ENCODE data around the gene ARPC1A.
"Not testable (repeated sequence)": the region's sequence is repeated elsewhere in the genome, so short reads cannot be mapped to it uniquely, and the experiment has no call there.

ARPC1A gene

GRCh38 chr7:99371376-99371920 is 45.8 kb downstream of the ARPC1A start:
- no peak for DNase-seq

GRCh38 chr7:99372275-99373090 is 46.8 kb downstream of the ARPC1A start:
- no peak for DNase-seq

GRCh38 chr7:99373091-99374066 is 47.7 kb downstream of the ARPC1A start:
- no peak for DNase-seq

GRCh38 chr7:99374111-99375064 is 48.7 kb downstream of the ARPC1A start, which contains the start of gene ARPC1B:
Gene ARPC1B, plus strand, starts transcription at chr7:99374730. Its CDS starts 10,985 bp downstream, at chr7:99385715.
- DNase-seq: peak in 1 of 2 experiments; percentile 29

- DNase-seq: peak in 1 of 2 experiments; percentile 48
These were observed 49.5 kb downstream of the ARPC1A start for GRCh38 chr7:99375070-99375807.

- DNase-seq: no peak
These were observed 53.4 kb downstream of the ARPC1A start for GRCh38 chr7:99379043-99379577.

GRCh38 chr7:99379693-99380031 is 54.0 kb downstream of the ARPC1A start:
- not testable (repeated sequence) for DNase-seq

- no peak for DNase-seq
These were observed 54.5 kb downstream of the ARPC1A start for GRCh38 chr7:99380032-99380822.

GRCh38 chr7:99380823-99381663 is 55.3 kb downstream of the ARPC1A start:
- no peak for DNase-seq

GRCh38 chr7:99381664-99382075 is 56.0 kb downstream of the ARPC1A start:
- DNase-seq: no peak

- DNase-seq: no peak
These were observed 57.5 kb downstream of the ARPC1A start for GRCh38 chr7:99383203-99383602.

GRCh38 chr7:99383791-99384370 is 58.2 kb downstream of the ARPC1A start:
- DNase-seq: no peak

GRCh38 chr7:99384523-99384922 is 58.8 kb downstream of the ARPC1A start:
- DNase-seq: no peak

- DNase-seq: no peak
These were observed 59.9 kb downstream of the ARPC1A start for GRCh38 chr7:99385564-99385963.

GRCh38 chr7:99386584-99387238 is 61.0 kb downstream of the ARPC1A start:
- DNase-seq: peak in 1 of 2 experiments; percentile 30

GRCh38 chr7:99387239-99387635 is 61.5 kb downstream of the ARPC1A start:
- not testable (repeated sequence) for DNase-seq

- DNase-seq: no peak
These were observed 62.2 kb downstream of the ARPC1A start for GRCh38 chr7:99387912-99388311.

- no peak for DNase-seq
These were observed 64.1 kb downstream of the ARPC1A start for GRCh38 chr7:99389772-99390171.
